Neural progenitor cell (in vitro differentiated cells): ENCODE measurements around the gene WDSUB1. TPM values are rescaled to one million over a fixed set of nuclear protein-coding genes. Genes with fewer than 3 reads are reported as not detected.
A peak's percentile ranks its signal among the peaks of the same experiment; 100 is the strongest.

Experiments used
- DNase-seq: peaks from one replicate; pipeline ENCODE4 v3.0.0-alpha.2; 2016; ENCODE audit warnings: low spot score
- H2AFZ ChIP-seq: fragments of 200-600 bp; sonication (generic); replicated peaks from 2 replicates; pipeline ENCODE4 v1.6.1; 2016; ENCODE audit warnings: antibody characterized with exemption
- H3F3A ChIP-seq: fragments of 200-600 bp; sonication (generic); 2 replicates; pipeline ENCODE4 v1.6.1; 2016; ENCODE audit warnings: antibody characterized with exemption, low read depth
- H3K27ac ChIP-seq: fragments of 200-600 bp; sonication (generic); 2 replicates; pipeline ENCODE4 v1.5.1; 2016; ENCODE audit warnings: mild to moderate bottlenecking
- H3K27me3 ChIP-seq: fragments of 200-600 bp; sonication (generic); 2 replicates; pipeline ENCODE4 v1.6.1; 2016; ENCODE audit warnings: mild to moderate bottlenecking, moderate library complexity
- H3K36me3 ChIP-seq: fragments of 200-600 bp; sonication (generic); 2 replicates; pipeline ENCODE4 v1.5.1; 2016
- H3K4me1 ChIP-seq: fragments of 200-600 bp; sonication (generic); 2 replicates; pipeline ENCODE4 v1.6.1; 2016; ENCODE audit warnings: mixed run types
- H3K4me2 ChIP-seq: fragments of 200-600 bp; sonication (generic); 2 replicates; pipeline ENCODE4 v1.6.1; 2016
- H3K4me3 ChIP-seq: fragments of 200-600 bp; sonication (generic); 2 replicates; pipeline ENCODE4 v1.5.1; 2016
- H3K79me2 ChIP-seq: fragments of 200-600 bp; sonication (generic); 2 replicates; pipeline ENCODE4 v1.6.1; 2016; ENCODE audit warnings: low read depth
- H3K9ac ChIP-seq: fragments of 200-600 bp; sonication (generic); 2 replicates; pipeline ENCODE4 v1.6.1; 2016
- H3K9me3 ChIP-seq: fragments of 200-600 bp; sonication (generic); 2 replicates; pipeline ENCODE4 v1.5.1; 2016; ENCODE audit warnings: low read depth
- H4K20me1 ChIP-seq: fragments of 200-600 bp; sonication (generic); 2 replicates; pipeline ENCODE4 v1.6.1; 2016; ENCODE audit warnings: low read depth
- H3K27ac Mint-ChIP-seq: 3 replicates; pipeline ENCODE4 v1.8.0; 2021; ENCODE audit warnings: mixed read lengths
- H3K27me3 Mint-ChIP-seq: 2 replicates; pipeline ENCODE4 v1.8.0; 2022; ENCODE audit warnings: low read depth, mild to moderate bottlenecking, inconsistent platforms, moderate library complexity, mixed read lengths; ENCODE audit not compliant: insufficient read depth
- H3K36me3 Mint-ChIP-seq: 3 replicates; pipeline ENCODE4 v1.8.0; 2021; ENCODE audit warnings: mixed read lengths
- H3K4me1 Mint-ChIP-seq: 3 replicates; pipeline ENCODE4 v1.8.0; 2021; ENCODE audit warnings: mixed read lengths
- H3K4me3 Mint-ChIP-seq: 3 replicates; pipeline ENCODE4 v1.8.0; 2021; ENCODE audit warnings: mild to moderate bottlenecking, moderate library complexity, mixed read lengths
- H3K9me3 Mint-ChIP-seq: 3 replicates; pipeline ENCODE4 v1.8.0; 2020; ENCODE audit warnings: mixed read lengths
- EZH2 ChIP-seq: fragments of 200-600 bp; sonication (generic); IDR thresholded peaks from 2 replicates; pipeline ENCODE4 v1.6.1; 2017; ENCODE audit warnings: antibody characterized with exemption, mild to moderate bottlenecking, moderate library complexity
- EZH2phosphoT487 ChIP-seq: fragments of 200-600 bp; sonication (generic); IDR thresholded peaks from 2 replicates; pipeline ENCODE4 v1.6.1; 2017; ENCODE audit warnings: antibody characterized with exemption
- total RNA-seq: library from RNA; depleted of rRNA; stranded (reverse); fragments of >200 nt; gene quantifications from 2 replicates; pipeline ENCODE4 v1.2.3, GENCODE V29; 2015; ENCODE audit warnings: low replicate concordance
- TF ChIP-seq, protein P1 (sequence below): fragments of 200-600 bp; sonication (generic); IDR thresholded peaks from 2 replicates; pipeline ENCODE4 v1.5.1; 2017; ENCODE audit warnings: antibody characterized with exemption, mild to moderate bottlenecking

WDSUB1 gene
- total RNA-seq, 1 donor from 2014 or later, result 5.2 TPM

DNA sequence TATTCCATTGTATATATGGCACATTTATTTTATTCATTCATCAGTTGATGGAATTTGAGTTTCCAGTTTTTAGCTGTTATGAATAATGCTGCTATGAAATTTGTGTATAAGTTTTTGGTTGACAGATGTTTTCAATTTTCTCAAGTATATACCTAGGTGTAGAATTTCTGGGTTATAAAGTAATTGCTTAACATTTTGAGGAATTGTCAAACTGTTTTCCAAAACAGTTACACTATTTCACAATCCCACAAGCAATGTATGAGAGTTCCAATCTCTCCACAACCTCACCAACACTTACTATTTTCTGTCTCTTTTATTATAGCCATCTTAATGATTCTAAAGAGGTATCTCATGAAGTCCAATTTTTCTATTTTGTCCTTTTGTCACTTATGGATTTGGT, 12.5 kb upstream of the WDSUB1 start:
- Mint-ChIP-seq H3K9me3 (peaks cover 7% of the 10 kb centered on the region), H3K36me3 (peaks cover 3% of the 10 kb centered on the region), H3K27ac (no peak overlapping the region), H3K4me1 (no peaks in the 10 kb centered on the region), H3K27me3 (no peaks in the 10 kb centered on the region), H3K4me3 (no peak overlapping the region)
- H3K4me1 ChIP-seq, result no peaks in the 10 kb centered on the region
- no peaks in the 10 kb centered on the region for H3K36me3 ChIP-seq
- H3K4me2 ChIP-seq, result no peak overlapping the region
- no peak for TF ChIP-seq EZH2
- TF ChIP-seq, protein P1, sequence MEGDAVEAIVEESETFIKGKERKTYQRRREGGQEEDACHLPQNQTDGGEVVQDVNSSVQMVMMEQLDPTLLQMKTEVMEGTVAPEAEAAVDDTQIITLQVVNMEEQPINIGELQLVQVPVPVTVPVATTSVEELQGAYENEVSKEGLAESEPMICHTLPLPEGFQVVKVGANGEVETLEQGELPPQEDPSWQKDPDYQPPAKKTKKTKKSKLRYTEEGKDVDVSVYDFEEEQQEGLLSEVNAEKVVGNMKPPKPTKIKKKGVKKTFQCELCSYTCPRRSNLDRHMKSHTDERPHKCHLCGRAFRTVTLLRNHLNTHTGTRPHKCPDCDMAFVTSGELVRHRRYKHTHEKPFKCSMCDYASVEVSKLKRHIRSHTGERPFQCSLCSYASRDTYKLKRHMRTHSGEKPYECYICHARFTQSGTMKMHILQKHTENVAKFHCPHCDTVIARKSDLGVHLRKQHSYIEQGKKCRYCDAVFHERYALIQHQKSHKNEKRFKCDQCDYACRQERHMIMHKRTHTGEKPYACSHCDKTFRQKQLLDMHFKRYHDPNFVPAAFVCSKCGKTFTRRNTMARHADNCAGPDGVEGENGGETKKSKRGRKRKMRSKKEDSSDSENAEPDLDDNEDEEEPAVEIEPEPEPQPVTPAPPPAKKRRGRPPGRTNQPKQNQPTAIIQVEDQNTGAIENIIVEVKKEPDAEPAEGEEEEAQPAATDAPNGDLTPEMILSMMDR, result no peak
- no peak for TF ChIP-seq EZH2phosphoT487
- no peaks in the 10 kb centered on the region for H4K20me1 ChIP-seq
- H3K79me2 ChIP-seq, result no peaks in the 10 kb centered on the region
- no peak for DNase-seq
- no peaks in the 10 kb centered on the region for H3F3A ChIP-seq
- no peak overlapping the region for H3K4me3 ChIP-seq
- H2AFZ ChIP-seq, result no peak overlapping the region
- H3K27me3 ChIP-seq, result no peaks in the 10 kb centered on the region
- no peaks in the 10 kb centered on the region for H3K9me3 ChIP-seq
- no peak overlapping the region for H3K27ac ChIP-seq
- no peak overlapping the region for H3K9ac ChIP-seq

DNA sequence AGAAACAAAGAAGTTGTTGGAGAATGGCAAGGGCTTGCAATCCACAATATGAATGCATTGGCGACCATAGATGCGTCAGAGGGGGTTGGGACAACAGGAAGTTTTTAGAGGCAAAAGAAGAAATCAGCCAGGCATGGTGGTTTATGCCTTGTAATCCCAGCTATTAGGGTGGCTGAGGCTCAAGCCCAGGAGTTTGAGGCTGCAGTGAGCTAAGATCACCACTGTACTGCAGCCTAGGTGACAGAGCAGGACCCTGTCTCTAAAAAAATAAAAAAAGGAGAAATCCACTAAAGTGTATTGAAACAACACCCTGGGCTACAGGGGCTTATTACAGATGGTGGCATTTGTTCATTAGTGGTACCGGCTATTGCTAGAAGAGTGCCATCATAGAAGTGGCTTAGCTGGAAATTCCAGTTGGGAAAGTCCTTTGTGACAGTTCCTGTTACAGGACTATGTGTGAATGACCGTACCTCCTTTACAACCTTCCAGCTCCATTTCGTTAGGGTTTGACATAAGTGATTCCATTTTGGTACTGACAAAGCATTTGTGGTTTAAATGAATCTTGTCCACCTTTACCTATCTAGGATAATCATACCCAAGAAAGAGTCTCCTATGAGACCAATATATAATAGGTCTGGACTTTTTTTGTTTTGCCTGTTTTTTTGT, 10.7 kb upstream of the WDSUB1 start:
- no peaks in the 10 kb centered on the region for H4K20me1 ChIP-seq
- no peaks in the 10 kb centered on the region for H3K27me3 ChIP-seq
- no peaks in the 10 kb centered on the region for H3K9me3 ChIP-seq
- no peak overlapping the region for H3K4me3 Mint-ChIP-seq
- no peak overlapping the region for H3K27ac ChIP-seq
- no peak overlapping the region for H3K9ac ChIP-seq
- H3K27me3 Mint-ChIP-seq, result peaks cover 2% of the 10 kb centered on the region
- H3K4me1 Mint-ChIP-seq, result peaks cover 2% of the 10 kb centered on the region
- no peak overlapping the region for H3K4me3 ChIP-seq
- no peak overlapping the region for H2AFZ ChIP-seq
- no peaks in the 10 kb centered on the region for H3K36me3 ChIP-seq
- no peak for TF ChIP-seq EZH2
- TF ChIP-seq, protein P1, result no peak
- no peak for TF ChIP-seq EZH2phosphoT487
- H3K36me3 Mint-ChIP-seq, result peaks cover 3% of the 10 kb centered on the region
- H3F3A ChIP-seq, result no peaks in the 10 kb centered on the region
- H3K79me2 ChIP-seq, result no peaks in the 10 kb centered on the region
- no peak overlapping the region for H3K27ac Mint-ChIP-seq
- H3K4me2 ChIP-seq, result no peak overlapping the region
- no peak for DNase-seq
- no peaks in the 10 kb centered on the region for H3K4me1 ChIP-seq
- peaks cover 7% of the 10 kb centered on the region for H3K9me3 Mint-ChIP-seq

DNA sequence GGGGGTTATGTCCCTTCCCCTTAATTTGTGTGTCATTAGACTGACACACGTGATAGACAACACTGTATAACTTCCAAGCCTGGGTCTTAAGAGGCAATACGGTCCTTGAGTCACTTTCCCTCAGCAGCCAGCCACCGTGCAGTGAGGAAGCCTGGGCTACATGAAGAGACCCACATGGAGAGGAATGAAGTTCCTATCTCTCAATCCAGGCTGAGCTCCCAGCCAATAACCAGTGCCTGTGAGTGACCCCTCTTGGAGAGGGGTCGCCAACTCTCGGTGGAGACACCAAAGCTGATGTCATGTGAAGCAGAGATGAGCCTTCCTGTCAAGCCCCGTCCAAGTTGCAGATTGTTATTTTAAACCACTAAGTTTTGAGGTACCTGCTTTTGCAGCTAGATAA, 5.7 kb upstream of the WDSUB1 start:
- Histone ChIP-seq H3F3A (peaks cover 8% of the 10 kb centered on the region), H3K9ac (no peak overlapping the region), H3K36me3 (no peaks in the 10 kb centered on the region), H4K20me1 (no peaks in the 10 kb centered on the region), H3K4me1 (peaks cover 3% of the 10 kb centered on the region), H3K4me3 (no peak overlapping the region), H3K4me2 (no peak overlapping the region), H3K9me3 (no peaks in the 10 kb centered on the region), H2AFZ (peak overlapping the region; percentile 48), H3K27me3 (no peaks in the 10 kb centered on the region), H3K79me2 (no peaks in the 10 kb centered on the region), H3K27ac (no peak overlapping the region)
- peaks cover 8% of the 10 kb centered on the region for H3K4me1 Mint-ChIP-seq
- H3K27ac Mint-ChIP-seq, result peak overlapping the region; percentile 57
- TF ChIP-seq EZH2 (no peak), EZH2phosphoT487 (no peak)
- TF ChIP-seq, protein P1, result no peak
- H3K27me3 Mint-ChIP-seq, result peaks cover 2% of the 10 kb centered on the region
- no peak overlapping the region for H3K4me3 Mint-ChIP-seq
- DNase-seq, result peak; percentile 20
- no peaks in the 10 kb centered on the region for H3K9me3 Mint-ChIP-seq
- H3K36me3 Mint-ChIP-seq, result peaks cover 3% of the 10 kb centered on the region
